Posterior cingulate gyrus (tissue), 11 donors: ENCODE data around the gene KRTAP10-6.
"Not testable (repeated sequence)": the region's sequence is repeated elsewhere in the genome, so short reads cannot be mapped to it uniquely, and the experiment has no call there.

Experiments used
- DNase-seq, 10 donors: peaks; one replicate each; pipeline versions ENCODE4 v3.0.0 to v3.0.0-alpha.2; 2020 to 2021; ENCODE audit warnings: mixed read lengths in 3 of 10
- intact Hi-C: fragments of 100-400 bp; cut with DNase I; formaldehyde crosslinking; loops from one replicate; pipeline ENCODE4 v1.15.1; 2023

KRTAP10-6 gene

DNA sequence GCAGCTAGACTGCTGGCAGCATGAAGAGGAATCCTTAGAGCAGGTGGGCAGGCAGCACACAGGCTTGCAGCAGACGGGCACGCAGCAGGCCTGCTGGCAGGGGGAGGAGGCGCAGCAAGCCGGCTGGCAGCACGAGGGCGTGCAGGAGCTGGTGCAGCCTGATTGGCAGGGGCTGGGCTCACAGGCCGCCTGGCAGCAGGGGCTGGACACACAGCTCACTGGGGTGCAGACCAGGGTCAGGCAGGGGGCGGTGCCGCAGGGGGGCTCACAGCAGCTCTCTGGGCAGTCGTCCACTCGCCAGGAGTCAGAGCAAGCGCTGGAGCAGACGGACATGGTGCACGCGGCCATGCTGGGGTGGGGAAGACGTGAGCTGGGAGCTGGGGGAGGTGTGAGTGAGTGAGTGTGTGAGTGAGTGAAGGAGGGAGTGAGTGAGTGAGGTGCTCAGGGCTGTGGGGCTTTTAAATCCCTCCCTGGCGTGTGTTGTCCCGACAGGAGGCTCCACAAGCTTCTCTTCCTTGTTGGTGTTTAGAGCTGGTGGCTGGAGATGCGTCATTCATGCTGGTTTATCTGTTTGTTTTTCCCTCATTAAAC is 12.0 kb downstream of the KRTAP10-6 start, which contains the start of gene KRTAP10-5:
Gene KRTAP10-5 (minus strand): TSS at position 374 of the 591 bp plus-strand sequence. CDS start 26 bp downstream, at position 348.
- DNase-seq, result peak in 1 of 10 donors; percentile 84

DNA sequence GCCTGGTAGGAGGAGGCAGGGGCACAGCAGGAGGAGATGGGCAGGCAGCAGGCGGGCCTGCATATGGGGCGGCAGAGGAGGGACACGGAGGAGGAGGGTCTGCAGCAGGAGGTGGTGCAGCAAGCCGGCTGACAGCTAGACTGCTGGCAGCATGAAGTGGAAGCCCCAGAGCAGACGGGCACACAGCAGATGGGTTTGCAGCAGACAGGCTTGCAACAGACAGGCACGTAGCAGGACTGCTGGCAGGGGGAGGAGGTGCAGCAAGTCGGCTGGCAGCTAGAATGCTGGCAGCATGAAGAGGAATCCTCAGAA is 12.5 kb downstream of the KRTAP10-6 start:
- no peak for DNase-seq
- intact Hi-C loops, result no loop called here

More for the DNA sequence above, 12.0 kb downstream of the KRTAP10-6 start, which contains the start of gene KRTAP10-5:
- intact Hi-C loops, result not testable (repeated sequence)

DNA sequence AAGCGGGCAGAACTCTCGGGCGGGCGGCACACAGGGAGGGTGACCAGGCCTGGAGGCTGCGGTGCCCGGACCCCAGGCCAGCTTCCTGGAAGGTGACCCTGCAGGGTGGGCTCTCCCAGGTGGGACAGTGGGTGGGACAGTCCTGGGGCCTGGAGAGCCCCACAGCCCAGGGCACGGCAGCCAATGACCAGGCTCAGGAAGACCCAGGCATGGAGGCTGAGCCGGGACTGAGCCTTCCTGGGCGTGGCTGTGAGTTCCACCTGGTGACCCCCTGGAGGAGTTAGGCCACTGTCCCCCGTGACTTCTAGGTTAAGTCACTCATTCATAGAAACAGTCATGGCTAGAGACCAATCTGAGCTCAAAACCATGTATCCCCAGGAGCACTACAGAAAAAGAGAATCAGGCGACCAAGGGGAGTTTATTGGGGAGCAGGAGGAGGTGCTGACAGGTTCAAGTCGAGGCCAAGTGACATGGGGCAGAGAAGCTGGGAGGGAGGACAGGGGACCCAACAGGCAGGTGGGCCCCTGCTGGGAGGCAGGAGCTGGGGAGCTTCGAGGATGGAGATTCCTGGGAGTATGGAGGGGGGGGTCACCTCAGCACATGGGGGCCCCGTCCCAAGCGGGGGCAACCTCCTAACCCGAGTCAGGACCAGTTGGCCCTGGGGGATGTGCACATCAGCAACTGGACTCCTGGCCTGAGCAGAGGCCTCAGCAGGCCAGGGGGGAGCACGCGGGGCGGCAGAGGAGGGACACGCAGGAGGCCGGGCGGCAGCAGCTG is 13.1 kb downstream of the KRTAP10-6 start:
- peak in 1 of 10 donors; percentile 56 for DNase-seq
- intact Hi-C loops, result no loop called here

DNA sequence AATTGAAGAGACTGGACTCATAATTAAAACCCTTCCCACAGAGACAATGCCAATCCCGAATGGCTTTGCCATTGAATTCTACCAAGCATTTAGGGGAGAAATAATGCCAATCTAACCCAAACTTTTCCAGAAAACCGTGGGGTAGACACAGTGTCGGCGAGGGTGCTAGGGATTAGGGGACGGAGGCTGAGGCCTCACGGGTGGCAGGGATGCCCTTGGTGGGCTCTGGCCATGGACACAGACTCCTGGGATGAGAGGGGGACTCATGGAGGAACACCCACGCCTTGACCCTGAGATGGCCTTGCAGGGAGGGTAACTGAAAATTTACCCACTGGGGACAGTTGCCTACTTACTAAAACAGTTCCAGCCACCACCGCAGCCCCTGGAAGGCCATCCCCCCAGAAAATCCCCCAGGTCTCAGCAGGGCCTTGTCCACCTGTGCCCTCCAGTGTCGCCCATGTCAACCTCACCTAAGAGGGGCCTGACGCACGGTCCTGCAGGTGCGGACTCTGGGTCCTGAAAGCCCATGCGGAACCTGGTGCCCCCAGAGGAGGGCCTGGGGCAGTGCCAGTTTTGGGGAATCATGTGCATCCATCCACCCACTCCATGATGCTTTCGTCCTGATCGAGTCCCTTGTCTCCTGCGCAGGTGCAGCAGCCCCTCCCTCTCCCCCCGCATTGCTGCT is 13.8 kb downstream of the KRTAP10-6 start:
- intact Hi-C loops, result no loop called here
- DNase-seq, result peak in 2 of 10 donors; percentile 68 to 76

GRCh38 chr21:44576025-44576420 is 16.3 kb downstream of the KRTAP10-6 start:
- DNase-seq, result peak in 1 of 10 donors; percentile 50
- intact Hi-C loops, result no loop called here

GRCh38 chr21:44575307-44576024 is 16.8 kb downstream of the KRTAP10-6 start:
- intact Hi-C loops, result no loop called here
- no peak for DNase-seq

- intact Hi-C loops, result no loop called here
- peak in 2 of 10 donors; percentile 57 to 74 for DNase-seq
These were observed 17.6 kb downstream of the KRTAP10-6 start for GRCh38 chr21:44574457-44575306.

GRCh38 chr21:44573630-44574456 is 18.5 kb downstream of the KRTAP10-6 start, which contains the start of gene KRTAP10-4:
Gene KRTAP10-4, plus strand, starts transcription at chr21:44573729. Its CDS starts 30 bp downstream, at chr21:44573759.
- intact Hi-C loops, DNase-seq: not testable (repeated sequence)

- DNase-seq, result peak in 2 of 10 donors; percentile 72 to 74
These were observed 19.2 kb downstream of the KRTAP10-6 start for GRCh38 chr21:44572959-44573583.

GRCh38 chr21:44571844-44572782 is 20.2 kb downstream of the KRTAP10-6 start:
- DNase-seq, result no peak
- intact Hi-C loops, result no loop called here

More at GRCh38 chr21:44572959-44573583, 19.2 kb downstream of the KRTAP10-6 start:
- intact Hi-C loops, result no loop called here

DNA sequence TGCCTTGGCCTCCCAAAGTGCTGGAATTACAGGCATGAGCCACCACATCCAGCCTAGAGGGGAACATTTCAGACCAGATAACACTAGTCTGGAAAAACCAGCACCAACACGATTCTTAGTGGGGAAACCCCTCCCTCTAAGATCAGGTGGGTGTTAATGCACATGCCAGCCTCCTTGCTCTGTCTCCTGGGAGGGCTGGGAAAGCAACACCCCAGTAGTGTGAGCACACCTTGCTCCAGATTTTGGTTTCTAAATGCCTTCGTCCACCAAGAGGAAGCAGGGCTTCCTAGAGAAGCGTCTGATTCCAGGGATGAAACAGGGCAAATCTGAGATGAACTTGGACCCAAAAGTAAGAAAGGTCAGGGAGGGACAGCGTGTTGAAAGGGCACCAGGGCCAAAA is 21.0 kb downstream of the KRTAP10-6 start:
- intact Hi-C loops, result no loop called here
- no peak for DNase-seq

- intact Hi-C loops, result no loop called here
- peak in 1 of 10 donors; percentile 83 for DNase-seq
These were observed 22.3 kb downstream of the KRTAP10-6 start for GRCh38 chr21:44569861-44570517.

- intact Hi-C loops, result no loop called here
- no peak for DNase-seq
These were observed 23.4 kb downstream of the KRTAP10-6 start for GRCh38 chr21:44568667-44569556.

DNA sequence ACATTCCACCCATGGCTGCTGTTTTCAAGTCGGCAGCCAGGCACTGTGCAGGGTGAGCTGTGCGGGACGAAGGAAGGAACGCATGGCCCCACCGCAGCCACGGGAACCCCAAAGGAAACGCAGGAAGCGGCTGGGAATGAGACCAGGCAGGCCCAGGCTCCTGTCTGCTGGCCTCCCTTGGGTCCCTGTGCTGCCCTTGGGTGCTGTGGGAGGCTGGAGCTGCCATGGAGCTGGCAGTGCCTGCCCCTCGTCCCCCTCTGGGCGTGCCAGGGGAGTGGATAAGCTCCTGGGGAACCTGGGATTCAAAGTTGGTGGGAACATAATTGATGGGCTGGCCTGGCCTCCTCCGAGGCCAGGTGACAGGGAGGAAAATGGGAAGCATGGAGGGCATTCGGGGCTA is 24.0 kb downstream of the KRTAP10-6 start:
- intact Hi-C loops, result no loop called here
- peak in 1 of 10 donors; percentile 20 for DNase-seq

DNA sequence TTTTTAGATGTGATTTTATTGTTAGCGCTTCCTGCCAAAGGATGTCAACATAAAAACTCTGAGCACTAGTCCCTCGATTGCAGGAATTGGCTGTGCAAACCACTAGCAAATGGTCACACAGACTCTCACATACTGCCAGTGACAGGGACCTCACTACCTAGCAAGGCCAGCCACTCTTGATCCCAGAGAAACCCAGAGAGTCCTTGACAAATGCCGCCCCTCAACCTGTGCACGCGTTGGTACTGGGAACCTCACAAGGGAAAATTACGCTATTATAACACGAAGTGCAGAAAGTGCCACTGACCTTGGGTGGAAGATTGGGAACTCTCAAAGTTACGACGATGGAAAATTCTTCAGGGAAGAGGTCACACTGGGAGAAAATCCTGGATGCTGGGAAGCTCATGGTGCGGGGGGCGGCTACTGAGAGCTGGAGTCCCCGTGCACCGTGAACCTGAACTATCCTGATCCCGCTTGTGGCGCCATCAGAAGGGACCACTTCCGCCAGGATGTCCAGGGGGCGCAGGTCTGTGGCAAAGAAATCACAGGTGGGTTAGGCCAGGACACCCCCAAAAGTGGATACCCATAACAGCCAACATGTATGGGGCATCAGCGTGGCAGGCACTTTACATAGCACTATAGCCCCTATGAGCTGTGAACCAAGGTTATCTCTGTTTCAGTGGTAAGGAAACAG is 24.7 kb downstream of the KRTAP10-6 start:
- intact Hi-C loops, result no loop called here
- DNase-seq, result no peak
